DND-41 (cell line): ENCODE results near the gene IRAK1BP1.

Experiments used
- CTCF ChIP-seq: IDR thresholded peaks from 2 replicates; pipeline ENCODE4 v1.5.1; 2012; ENCODE audit warnings: borderline replicate concordance, low read length, moderate library complexity, mild to moderate bottlenecking; ENCODE audit not compliant: poor library complexity, severe bottlenecking; ENCODE audit errors: extremely low read depth
- EZH2 ChIP-seq: IDR thresholded peaks from 3 replicates; pipeline ENCODE4 v1.6.1; 2012; ENCODE audit warnings: borderline replicate concordance, low read depth, mild to moderate bottlenecking, moderate library complexity, low read length, inconsistent platforms; ENCODE audit not compliant: severe bottlenecking

- no peak for TF ChIP-seq CTCF
- no peak for TF ChIP-seq EZH2
These were observed 765 bp downstream of the IRAK1BP1 start for GRCh38 chr6:78868116-78868515.
